GM18907 (cell line): ENCODE results near the gene TM9SF4.
A peak's percentile ranks its signal among the peaks of the same experiment; 100 is the strongest.

Experiments
- ATAC-seq: cut with Tn5 transposase; IDR thresholded peaks from one replicate; pipeline ENCODE4 v1.9.1; 2021; ENCODE audit warnings: mild to moderate bottlenecking, moderate library complexity; ENCODE audit not compliant: unreplicated experiment

TM9SF4 gene

GRCh38 chr20:32109392-32110172, at the start of gene TM9SF4:
Gene TM9SF4 (plus strand): TSS chr20:32109714. CDS start chr20:32109741, 27 bp downstream.
- peak; percentile 84 for ATAC-seq

GRCh38 chr20:32062776-32063170, 46.7 kb upstream of the TM9SF4 start:
- ATAC-seq, result no peak

GRCh38 chr20:32063695-32064094, 45.8 kb upstream of the TM9SF4 start:
- no peak for ATAC-seq

GRCh38 chr20:32064667-32065066, 44.8 kb upstream of the TM9SF4 start:
- no peak for ATAC-seq

- ATAC-seq, result no peak
Observed at GRCh38 chr20:32067234-32067821, 42.2 kb upstream of the TM9SF4 start.

- no peak for ATAC-seq
Observed at GRCh38 chr20:32068174-32068573, 41.3 kb upstream of the TM9SF4 start.

- ATAC-seq, result no peak
Observed at GRCh38 chr20:32069711-32070110, 39.8 kb upstream of the TM9SF4 start.

GRCh38 chr20:32070282-32070681, 39.2 kb upstream of the TM9SF4 start:
- no peak for ATAC-seq

GRCh38 chr20:32070690-32071213, 38.8 kb upstream of the TM9SF4 start:
- ATAC-seq, result no peak

GRCh38 chr20:32071395-32072167, 37.9 kb upstream of the TM9SF4 start:
- no peak for ATAC-seq

- ATAC-seq, result no peak
Observed at GRCh38 chr20:32072168-32072750, 37.3 kb upstream of the TM9SF4 start.

GRCh38 chr20:32075534-32075933, 34.0 kb upstream of the TM9SF4 start:
- no peak for ATAC-seq

- ATAC-seq, result no peak
Observed at GRCh38 chr20:32077190-32077589, 32.3 kb upstream of the TM9SF4 start.

GRCh38 chr20:32078322-32078721, 31.2 kb upstream of the TM9SF4 start:
- no peak for ATAC-seq

- ATAC-seq, result no peak
Observed at GRCh38 chr20:32078791-32079190, 30.7 kb upstream of the TM9SF4 start.

GRCh38 chr20:32079655-32080109, 29.8 kb upstream of the TM9SF4 start:
- no peak for ATAC-seq

- no peak for ATAC-seq
Observed at GRCh38 chr20:32080783-32081182, 28.7 kb upstream of the TM9SF4 start.

- ATAC-seq, result no peak
Observed at GRCh38 chr20:32083469-32083868, 26.0 kb upstream of the TM9SF4 start.

- ATAC-seq, result no peak
Observed at GRCh38 chr20:32087070-32087469, 22.4 kb upstream of the TM9SF4 start.

GRCh38 chr20:32088759-32089158, 20.8 kb upstream of the TM9SF4 start:
- no peak for ATAC-seq
